Peyer's patch (tissue), 4 donors: ENCODE data around the gene DROSHA. TPM values are rescaled to one million over a fixed set of nuclear protein-coding genes. Genes with fewer than 3 reads are reported as not detected.

Experiments
- DNase-seq, 3 donors: peaks; one replicate each; pipeline ENCODE4 v3.0.0-alpha.2; 2017 to 2019
- H3K27ac ChIP-seq, 4 donors: fragments of 200-600 bp; sonication (generic); one replicate each; pipeline ENCODE4 v1.5.1; 2016 to 2019
- H3K27me3 ChIP-seq, 2 donors: fragments of 200-600 bp; sonication (generic); one replicate each; pipeline ENCODE4 v1.5.1; 2019
- H3K36me3 ChIP-seq, 3 donors: fragments of 200-600 bp; sonication (generic); one replicate each; pipeline ENCODE4 v1.5.1; 2016 to 2019
- H3K4me1 ChIP-seq, 4 donors: fragments of 200-600 bp; sonication (generic); one replicate each; pipeline ENCODE4 v1.5.1; 2016 to 2019
- H3K4me3 ChIP-seq, 4 donors: fragments of 200-600 bp; sonication (generic); 1 replicate in 3 of 4; 2 replicates in 1 of 4; pipeline ENCODE4 v1.5.1; 2016 to 2019; ENCODE audit warnings: mild to moderate bottlenecking in 1 of 4
- H3K9me3 ChIP-seq, 4 donors: fragments of 200-600 bp; sonication (generic); one replicate each; pipeline ENCODE4 v1.5.1; 2016 to 2019; ENCODE audit warnings: mild to moderate bottlenecking in 1 of 4
- POLR2A ChIP-seq, 2 donors: fragments of 450-650 bp; IDR thresholded peaks; one replicate each; pipeline ENCODE4 v1.5.1; 2017; ENCODE audit warnings: antibody characterized with exemption in 2 of 2, mild to moderate bottlenecking in 2 of 2, moderate library complexity in 2 of 2
- small RNA-seq, 2 donors: library from RNA; depleted of rRNA; stranded (forward); fragments of <200 nt; gene quantifications; one replicate each; pipeline ENCODE3, GENCODE V24; 2016
- total RNA-seq, 4 donors: library from RNA; depleted of rRNA; stranded (reverse); fragments of >200 nt; gene quantifications; one replicate each; pipeline ENCODE4 v1.1.0, GENCODE V29; 2016
- TF ChIP-seq, protein P1 (sequence below), 6 experiments: fragments of 450-650 bp in 4 of 6; fragments of 200-600 bp in 2 of 6; sonication (generic) in 1 of 6; IDR thresholded peaks; one replicate each; pipeline ENCODE4 v1.5.1; 2017 to 2019; ENCODE audit warnings: antibody characterized with exemption in 6 of 6, mild to moderate bottlenecking in 3 of 6, moderate library complexity in 1 of 6

DROSHA gene
- total RNA-seq, 4 donors from 2014 or later: 41.9 to 142 (median 59.0) TPM

DNA sequence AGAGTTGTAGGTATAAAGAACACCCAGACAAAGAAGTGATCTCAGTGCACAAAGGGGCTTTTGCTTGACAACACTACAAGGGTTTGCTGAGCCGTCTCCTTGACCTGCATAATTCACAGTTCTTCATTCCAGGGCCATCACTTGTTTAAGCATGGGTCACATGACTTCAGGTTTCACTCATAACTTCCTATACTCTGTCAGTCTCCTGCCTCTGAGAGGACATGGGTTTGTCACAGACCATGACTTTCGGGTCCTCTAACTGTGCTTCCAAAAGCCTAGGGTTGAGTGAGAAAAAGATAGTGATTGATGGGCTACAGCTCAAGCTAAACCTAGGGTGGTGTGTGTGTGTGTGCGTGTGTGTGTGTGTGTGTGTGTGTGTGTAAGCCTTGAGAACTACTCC lies 172.1 kb downstream of the DROSHA start:
- H3K36me3 ChIP-seq: no peaks in the 10 kb centered on the region
- TF ChIP-seq POLR2A (IDR thresholded peaks at IDR 0.05): no peak
- TF ChIP-seq, protein P1, sequence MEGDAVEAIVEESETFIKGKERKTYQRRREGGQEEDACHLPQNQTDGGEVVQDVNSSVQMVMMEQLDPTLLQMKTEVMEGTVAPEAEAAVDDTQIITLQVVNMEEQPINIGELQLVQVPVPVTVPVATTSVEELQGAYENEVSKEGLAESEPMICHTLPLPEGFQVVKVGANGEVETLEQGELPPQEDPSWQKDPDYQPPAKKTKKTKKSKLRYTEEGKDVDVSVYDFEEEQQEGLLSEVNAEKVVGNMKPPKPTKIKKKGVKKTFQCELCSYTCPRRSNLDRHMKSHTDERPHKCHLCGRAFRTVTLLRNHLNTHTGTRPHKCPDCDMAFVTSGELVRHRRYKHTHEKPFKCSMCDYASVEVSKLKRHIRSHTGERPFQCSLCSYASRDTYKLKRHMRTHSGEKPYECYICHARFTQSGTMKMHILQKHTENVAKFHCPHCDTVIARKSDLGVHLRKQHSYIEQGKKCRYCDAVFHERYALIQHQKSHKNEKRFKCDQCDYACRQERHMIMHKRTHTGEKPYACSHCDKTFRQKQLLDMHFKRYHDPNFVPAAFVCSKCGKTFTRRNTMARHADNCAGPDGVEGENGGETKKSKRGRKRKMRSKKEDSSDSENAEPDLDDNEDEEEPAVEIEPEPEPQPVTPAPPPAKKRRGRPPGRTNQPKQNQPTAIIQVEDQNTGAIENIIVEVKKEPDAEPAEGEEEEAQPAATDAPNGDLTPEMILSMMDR (IDR thresholded peaks at IDR 0.05): no peak
- no peak overlapping the region for H3K4me3 ChIP-seq

DNA sequence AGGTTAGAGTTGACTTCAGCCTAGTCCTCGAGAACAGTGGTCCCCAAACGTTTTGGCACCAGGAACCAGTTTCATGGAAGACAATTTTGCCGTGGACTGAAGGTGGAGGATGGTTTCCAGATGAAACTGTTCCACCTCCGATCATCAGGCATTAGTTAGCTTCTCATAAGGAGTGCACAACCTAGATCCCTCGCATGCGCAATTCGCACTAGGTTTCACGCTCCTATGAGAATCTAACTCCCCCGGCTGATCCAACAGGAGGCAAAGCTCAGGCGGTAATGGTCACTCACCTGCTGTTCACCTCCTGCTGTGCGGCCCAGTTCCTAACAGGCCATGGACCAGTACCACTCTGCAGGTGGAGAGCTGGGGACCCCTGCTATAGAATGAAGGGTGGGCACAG lies 174.9 kb downstream of the DROSHA start:
- H3K9me3 ChIP-seq: no peaks in the 10 kb centered on the region
- H3K36me3 ChIP-seq: no peaks in the 10 kb centered on the region

More for the DNA sequence above, 172.1 kb downstream of the DROSHA start:
- no peak overlapping the region for H3K27ac ChIP-seq
- H3K9me3 ChIP-seq: no peaks in the 10 kb centered on the region
- no peak for DNase-seq
- no peaks in the 10 kb centered on the region for H3K27me3 ChIP-seq
- no peaks in the 10 kb centered on the region for H3K4me1 ChIP-seq

DNA sequence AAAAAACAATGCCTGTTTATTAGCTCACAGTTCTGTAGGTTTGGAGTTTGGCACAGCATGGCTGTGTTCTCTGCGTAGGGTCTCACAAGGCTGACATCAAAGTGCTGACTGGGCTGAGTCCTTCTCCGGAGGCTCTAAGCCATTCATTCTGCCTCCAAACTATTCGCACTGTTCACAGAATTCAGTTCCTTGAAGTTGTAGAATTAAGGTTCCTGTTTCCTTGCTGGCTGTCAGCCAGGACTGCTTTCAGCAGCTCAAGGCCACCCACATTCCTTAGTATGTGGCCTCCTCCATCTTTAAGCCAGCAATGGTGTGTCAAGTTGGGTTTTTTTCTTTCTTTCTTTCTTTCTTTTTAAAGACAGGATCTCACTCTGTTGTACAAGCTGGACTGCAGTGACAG lies 176.6 kb downstream of the DROSHA start:
- H3K27me3 ChIP-seq: no peaks in the 10 kb centered on the region
- no peaks in the 10 kb centered on the region for H3K4me1 ChIP-seq
- no peaks in the 10 kb centered on the region for H3K36me3 ChIP-seq
- H3K9me3 ChIP-seq: no peaks in the 10 kb centered on the region
- DNase-seq: no peak
- H3K4me3 ChIP-seq: no peak overlapping the region
- no peak overlapping the region for H3K27ac ChIP-seq
- no peak for TF ChIP-seq POLR2A (IDR thresholded peaks at IDR 0.05)
- TF ChIP-seq, protein P1 (IDR thresholded peaks at IDR 0.05): no peak

More for the DNA sequence above, 174.9 kb downstream of the DROSHA start:
- no peak for DNase-seq
- H3K4me3 ChIP-seq: no peak overlapping the region
- H3K4me1 ChIP-seq: no peaks in the 10 kb centered on the region
- H3K27me3 ChIP-seq: no peaks in the 10 kb centered on the region
- H3K27ac ChIP-seq: no peak overlapping the region
- TF ChIP-seq POLR2A (IDR thresholded peaks at IDR 0.05): no peak
- TF ChIP-seq, protein P1 (IDR thresholded peaks at IDR 0.05): no peak

Small RNAs within 50 kb of the gene (small RNA-seq; reads per million reads assigned to genes)
- 0 reads per million in 2 donors for gene RF00019

Other genes starting within 250 kb of the DROSHA start
- 10 to 100 TPM in 3 of 4 donors, 1 to 10 TPM in 1; 5.5 to 29.7 (median 13.5) TPM for gene C5orf22, start 208 bp upstream of the DROSHA start, total RNA-seq
- gene PDZD2, start 107.0 kb upstream of the DROSHA start, total RNA-seq: 1 to 10 TPM in 3 of 4 donors, under 1 TPM in 1; 0.53 to 7.4 (median 3.0) TPM